ENCODE measurements around the gene ENTPD6.
"Not testable (repeated sequence)": the region's sequence is repeated elsewhere in the genome, so short reads cannot be mapped to it uniquely, and the experiment has no call there.

ENTPD6 gene

GRCh38 chr20:25160467-25160866 lies 35.0 kb upstream of the ENTPD6 start:
- no peaks in the 10 kb centered on the region for H3K9me3 ChIP-seq (ENCODE audit: control insufficient read depth, insufficient read depth, low read depth, low read length)

GRCh38 chr20:25160897-25161296 lies 34.6 kb upstream of the ENTPD6 start:
- Histone ChIP-seq H3K4me3 (ENCODE audit: low read depth, low read length) (no peak overlapping the region), H3K4me1 (ENCODE audit: control insufficient read depth, insufficient read depth, low read length) (no peaks in the 10 kb centered on the region), H3K27ac (ENCODE audit: extremely low read depth, low read depth, low read length) (no peak overlapping the region), H3K36me3 (ENCODE audit: control insufficient read depth in 2 of 2, insufficient read depth in 1 of 2, low read length in 2 of 2) (no peaks in the 10 kb centered on the region), H3K9me3 (ENCODE audit: control insufficient read depth, insufficient read depth, low read depth, low read length) (no peaks in the 10 kb centered on the region)
- ChIA-PET POLR2A (no interaction called here), CTCF (no interaction called here)
- TF ChIP-seq ZNF776 (tag by site-specific recombination; IDR thresholded peaks at IDR 0.05; ENCODE audit: borderline replicate concordance) (no peak), ZNF596 (tag by site-specific recombination; IDR thresholded peaks at IDR 0.05) (no peak), KLF16 (tag by site-specific recombination; IDR thresholded peaks at IDR 0.05) (no peak), YY1 (tag by site-specific recombination; IDR thresholded peaks at IDR 0.05) (no peak), TSHZ1 (tag by site-specific recombination; IDR thresholded peaks at IDR 0.05; ENCODE audit: borderline replicate concordance) (no peak), KLF7 (tag by site-specific recombination; IDR thresholded peaks at IDR 0.05; ENCODE audit: borderline replicate concordance) (no peak)

More at GRCh38 chr20:25160467-25160866, 35.0 kb upstream of the ENTPD6 start:
- H3K4me1 ChIP-seq (ENCODE audit: control insufficient read depth, insufficient read depth, low read length) = no peaks in the 10 kb centered on the region
- ChIA-PET POLR2A (no interaction called here), CTCF (no interaction called here)
- H3K36me3 ChIP-seq (ENCODE audit: control insufficient read depth in 2 of 2, insufficient read depth in 1 of 2, low read length in 2 of 2) = no peaks in the 10 kb centered on the region
- TF ChIP-seq ZNF704 (tag by site-specific recombination; IDR thresholded peaks at IDR 0.05) = no peak
- H3K27ac ChIP-seq (ENCODE audit: extremely low read depth, low read depth, low read length) = no peak overlapping the region
- H3K4me3 ChIP-seq (ENCODE audit: low read depth, low read length) = no peak overlapping the region

- H3K9me3 ChIP-seq (ENCODE audit: control insufficient read depth, insufficient read depth, low read depth, low read length) = no peaks in the 10 kb centered on the region
- ChIA-PET POLR2A (no interaction called here), CTCF (interaction anchor here (0.9 kb wide), 1 partner anchor 169 kb away, joined by 3 read pairs; no protein-coding TSS in a partner anchor)
- H3K4me1 ChIP-seq (ENCODE audit: control insufficient read depth, insufficient read depth, low read length) = no peaks in the 10 kb centered on the region
- no peaks in the 10 kb centered on the region for H3K36me3 ChIP-seq (ENCODE audit: control insufficient read depth in 2 of 2, insufficient read depth in 1 of 2, low read length in 2 of 2)
- H3K27ac ChIP-seq (ENCODE audit: extremely low read depth, low read depth, low read length) = no peak overlapping the region
- TF ChIP-seq OVOL3 (tag by site-specific recombination; IDR thresholded peaks at IDR 0.05) (no peak), SETDB1 (IDR thresholded peaks at IDR 0.05; ENCODE audit: insufficient read length, low read length) (peak; percentile 92)
- H3K4me3 ChIP-seq (ENCODE audit: low read depth, low read length) = no peak overlapping the region
Observed at GRCh38 chr20:25165128-25165527, 30.4 kb upstream of the ENTPD6 start.

GRCh38 chr20:25166105-25166782 lies 29.3 kb upstream of the ENTPD6 start:
- H3K36me3 ChIP-seq (ENCODE audit: control insufficient read depth in 2 of 2, insufficient read depth in 1 of 2, low read length in 2 of 2); H3K4me1 ChIP-seq (ENCODE audit: control insufficient read depth, insufficient read depth, low read length); H3K9me3 ChIP-seq (ENCODE audit: control insufficient read depth, insufficient read depth, low read depth, low read length); H3K27ac ChIP-seq (ENCODE audit: extremely low read depth, low read depth, low read length); H3K4me3 ChIP-seq (ENCODE audit: low read depth, low read length); CTCF ChIA-PET; POLR2A ChIA-PET: not testable (repeated sequence)

- no peak overlapping the region for H3K4me3 ChIP-seq (ENCODE audit: low read depth, low read length)
- no peaks in the 10 kb centered on the region for H3K9me3 ChIP-seq (ENCODE audit: control insufficient read depth, insufficient read depth, low read depth, low read length)
- H3K36me3 ChIP-seq (ENCODE audit: control insufficient read depth in 2 of 2, insufficient read depth in 1 of 2, low read length in 2 of 2) = no peaks in the 10 kb centered on the region
- H3K27ac ChIP-seq (ENCODE audit: extremely low read depth, low read depth, low read length) = no peak overlapping the region
- TF ChIP-seq SETDB1 (IDR thresholded peaks at IDR 0.05; ENCODE audit: insufficient read length, low read length) (peak; percentile 17), PRDM6 (tag by site-specific recombination; IDR thresholded peaks at IDR 0.05) (no peak), YY2 (tag by site-specific recombination; IDR thresholded peaks at IDR 0.05) (no peak)
- ChIA-PET CTCF (interaction anchor here (0.6 kb wide), 1 partner anchor 211 kb away, joined by 3 read pairs; no protein-coding TSS in a partner anchor), POLR2A (no interaction called here)
- H3K4me1 ChIP-seq (ENCODE audit: control insufficient read depth, insufficient read depth, low read length) = no peaks in the 10 kb centered on the region
Observed at GRCh38 chr20:25173321-25173720, 22.2 kb upstream of the ENTPD6 start.

Data from HEK293 (cell line).